ENCODE measurements around the gene SLX1A. TPM values are rescaled to one million over a fixed set of nuclear protein-coding genes. Genes with fewer than 3 reads are reported as not detected.
"Not testable (repeated sequence)": the region's sequence is repeated elsewhere in the genome, so short reads cannot be mapped to it uniquely, and the experiment has no call there.

The SLX1A gene
- total RNA-seq: 25.2 TPM
- long read RNA-seq, transcript SLX1A-201 (6 exons, 1,091 nt): major isoform, 30 of 38 reads
- long read RNA-seq, partial matches to known transcripts: 2 of 38 reads
- long read RNA-seq, other reads (novel, unspliced or antisense): 1 of 38 reads

DNA sequence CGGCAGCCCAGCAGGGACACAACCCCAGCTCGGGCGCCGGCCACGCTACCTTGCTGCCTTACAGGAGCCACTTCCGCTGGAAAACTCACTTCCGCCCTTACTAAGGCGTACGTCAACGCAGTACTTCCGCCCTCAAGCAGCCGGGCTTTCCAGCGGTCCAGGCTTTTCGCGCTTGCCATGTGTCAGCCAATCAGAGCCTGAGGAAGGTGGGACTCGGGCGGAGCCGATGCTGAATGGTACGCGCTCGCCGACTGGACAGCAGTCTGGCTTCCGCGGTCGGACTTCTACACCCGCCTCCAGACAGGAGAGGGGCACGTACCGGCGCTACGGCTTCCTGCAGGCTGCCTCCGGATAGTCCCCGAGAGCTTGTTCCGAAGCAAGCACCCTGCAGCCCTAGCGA lies at the start of gene SLX1A, which contains the start of gene BOLA2B:
Gene SLX1A (plus strand): TSS at position 261 of the 400 bp plus-strand sequence. CDS start 210 bp downstream, outside the sequence.
Gene BOLA2B (minus strand): TSS at position 52 of the 400 bp plus-strand sequence. CDS start 71 bp downstream, outside the sequence.
- not testable (repeated sequence) for DNase-seq (ENCODE audit: low spot score)

DNA sequence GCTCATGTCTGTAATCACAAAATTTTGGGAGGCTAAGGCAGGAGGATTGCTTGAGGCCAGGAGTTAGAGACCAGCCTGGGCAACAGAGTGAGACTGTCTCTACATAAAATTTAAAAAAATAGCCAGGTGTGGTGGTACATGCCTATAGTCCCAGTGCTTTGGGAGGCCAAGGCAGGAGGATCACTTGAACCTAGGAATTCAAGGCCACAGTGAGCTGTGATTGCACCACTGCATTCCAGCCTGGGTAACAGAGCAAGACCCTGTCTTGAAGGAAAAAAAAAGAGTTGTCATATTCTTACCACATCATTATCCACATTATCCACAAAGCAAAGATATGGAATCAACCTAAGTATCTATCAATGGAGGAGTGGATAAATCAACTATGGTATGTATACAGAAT lies 49.7 kb upstream of the SLX1A start:
- DNase-seq (ENCODE audit: low spot score): no peak

DNA sequence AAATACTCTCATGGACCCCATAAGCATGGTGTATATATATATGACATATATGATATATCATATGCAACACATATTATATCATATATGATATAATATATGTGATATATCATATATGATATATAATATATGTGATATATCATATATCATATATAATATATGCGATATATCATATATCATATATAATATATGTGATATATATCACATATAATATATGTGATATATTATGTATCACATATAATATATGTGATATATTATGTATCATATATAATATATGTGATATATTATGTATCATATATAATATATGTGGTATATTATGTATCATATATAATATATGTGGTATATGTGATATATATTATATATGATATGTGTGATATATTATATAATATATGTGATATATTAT lies 48.8 kb upstream of the SLX1A start:
- DNase-seq (ENCODE audit: low spot score): no peak

GRCh38 chr16:30145657-30146056 lies 48.0 kb upstream of the SLX1A start:
- no peak for DNase-seq (ENCODE audit: low spot score)

DNA sequence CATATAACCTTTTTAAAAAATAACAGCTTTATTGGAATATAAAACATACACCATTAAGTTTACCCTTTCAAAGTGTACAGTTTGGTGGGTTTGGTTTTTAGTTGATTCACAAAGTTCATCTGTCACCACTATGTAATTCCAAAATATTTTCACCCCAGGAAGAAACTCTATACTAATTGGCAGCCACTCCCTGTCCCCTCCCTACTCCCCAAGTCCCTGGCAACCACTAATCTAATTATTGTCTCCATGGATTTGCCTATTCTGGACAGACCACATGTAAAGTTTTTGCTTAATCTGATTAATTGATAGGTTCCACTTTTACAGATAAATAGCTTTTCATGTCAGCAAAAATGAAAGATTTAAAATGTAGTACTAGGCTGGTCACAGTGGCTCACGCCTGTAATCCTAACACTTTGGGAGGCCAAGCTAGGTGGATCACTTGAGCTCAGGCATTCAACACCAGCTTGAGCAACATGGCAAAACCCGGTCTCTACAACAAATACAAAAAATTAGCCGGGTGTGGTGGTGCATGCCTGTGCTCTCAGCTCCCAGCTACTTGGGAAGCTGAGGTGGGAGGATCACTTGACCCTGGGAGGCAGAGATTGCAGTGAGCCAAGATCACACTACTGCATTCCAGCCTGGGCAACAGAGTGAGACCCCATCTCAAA lies 45.7 kb upstream of the SLX1A start:
- DNase-seq (ENCODE audit: low spot score): no peak

DNA sequence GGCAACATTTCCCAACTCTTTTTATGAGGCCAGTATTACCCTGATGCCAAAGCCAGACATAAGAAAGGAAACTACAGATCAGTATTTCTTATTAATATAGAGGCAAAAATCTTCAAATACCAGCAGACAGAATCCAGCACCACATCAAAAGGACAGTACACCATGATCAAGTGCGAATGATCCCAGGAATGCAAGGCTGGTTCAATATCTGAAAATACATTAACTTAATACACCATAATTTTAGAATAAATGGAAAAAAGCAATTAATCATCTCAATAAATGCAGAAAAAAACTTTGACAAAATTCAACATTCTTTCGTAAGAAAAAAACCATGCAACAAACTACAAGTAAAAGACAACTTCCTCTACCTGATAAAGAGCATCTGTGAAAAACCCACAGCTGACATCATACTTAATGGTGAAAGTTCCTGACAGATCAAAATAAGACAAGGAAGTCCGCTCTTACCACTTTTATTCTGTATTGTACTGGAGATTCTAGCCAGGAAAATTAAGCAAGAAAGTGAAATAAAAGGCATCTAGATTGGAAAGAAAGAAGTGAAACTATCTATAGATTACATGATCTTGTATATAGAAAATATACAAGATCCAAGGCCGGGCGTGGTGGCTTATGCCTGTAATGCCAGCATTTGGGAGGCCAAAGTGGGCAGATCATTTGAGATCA lies 44.3 kb upstream of the SLX1A start:
- DNase-seq (ENCODE audit: low spot score): no peak

GRCh38 chr16:30151091-30151490 lies 42.6 kb upstream of the SLX1A start:
- DNase-seq (ENCODE audit: low spot score): no peak

- no peak for DNase-seq (ENCODE audit: low spot score)
Observed at GRCh38 chr16:30152517-30152916, 41.2 kb upstream of the SLX1A start.

DNA sequence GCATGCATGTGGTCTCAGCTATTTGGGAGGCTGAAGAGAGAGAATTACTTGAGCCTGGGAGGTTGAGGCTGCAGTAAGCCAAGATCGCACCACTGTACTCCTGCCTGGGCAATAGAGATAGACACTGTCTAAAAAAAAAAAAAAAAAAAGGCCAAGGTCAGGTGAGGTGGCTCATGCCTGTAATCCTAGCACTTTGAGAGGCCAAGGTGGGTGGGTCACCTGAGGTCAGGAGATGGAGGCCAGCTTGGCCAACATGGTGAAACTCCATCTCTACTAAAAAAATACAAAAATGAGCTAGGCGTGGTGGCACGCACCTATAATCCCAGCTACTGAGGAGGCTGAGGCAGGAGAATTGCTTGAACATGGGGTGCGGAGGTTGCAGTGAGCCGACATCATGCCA lies 38.5 kb upstream of the SLX1A start:
- DNase-seq (ENCODE audit: low spot score): no peak

DNA sequence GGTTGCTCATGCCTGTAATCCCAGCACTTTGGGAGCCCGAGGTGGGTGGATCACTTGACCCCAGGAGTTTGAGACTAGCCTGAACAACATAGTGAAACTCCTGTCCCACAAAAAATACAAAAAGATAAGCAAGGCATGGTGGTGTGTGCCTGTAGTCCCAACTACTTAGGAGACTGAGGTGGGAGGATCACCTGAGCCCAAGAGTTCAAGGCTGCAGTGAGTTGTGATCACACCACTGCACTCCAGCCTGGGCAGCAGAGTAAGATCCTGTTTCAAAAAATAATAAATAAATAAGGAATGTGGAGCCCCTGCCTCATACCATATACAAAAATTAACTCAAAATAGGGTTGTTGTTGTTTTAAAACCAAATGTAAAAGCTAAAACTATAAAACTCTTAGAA lies 36.5 kb upstream of the SLX1A start:
- DNase-seq (ENCODE audit: low spot score): no peak

- DNase-seq (ENCODE audit: low spot score): no peak
Observed at GRCh38 chr16:30163538-30163937, 30.1 kb upstream of the SLX1A start.

- DNase-seq (ENCODE audit: low spot score): no peak
Observed at GRCh38 chr16:30166202-30166902, 27.3 kb upstream of the SLX1A start.

DNA sequence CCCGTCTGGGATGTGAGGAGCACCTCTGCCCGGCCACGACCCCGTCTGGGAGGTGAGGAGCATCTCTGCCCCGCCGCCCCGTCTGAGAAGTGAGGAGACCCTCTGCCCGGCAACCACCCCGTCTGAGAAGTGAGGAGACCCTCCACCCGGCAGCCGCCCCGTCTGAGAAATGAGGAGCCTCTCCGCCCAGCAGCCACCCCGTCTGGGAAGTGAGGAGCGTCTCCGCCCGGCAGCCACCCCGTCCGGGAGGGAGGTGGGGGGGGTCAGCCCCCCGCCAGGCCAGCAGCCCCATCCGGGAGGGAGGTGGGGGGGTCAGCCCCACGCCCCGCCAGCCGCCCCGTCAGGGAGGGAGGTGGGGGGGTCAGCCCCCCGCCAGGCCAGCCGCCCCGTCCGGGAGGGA lies 24.9 kb upstream of the SLX1A start:
- not testable (repeated sequence) for DNase-seq (ENCODE audit: low spot score)

GRCh38 chr16:30169416-30169815 lies 24.3 kb upstream of the SLX1A start:
- DNase-seq (ENCODE audit: low spot score): not testable (repeated sequence)

- not testable (repeated sequence) for DNase-seq (ENCODE audit: low spot score)
Observed at GRCh38 chr16:30170145-30170544, 23.5 kb upstream of the SLX1A start.

DNA sequence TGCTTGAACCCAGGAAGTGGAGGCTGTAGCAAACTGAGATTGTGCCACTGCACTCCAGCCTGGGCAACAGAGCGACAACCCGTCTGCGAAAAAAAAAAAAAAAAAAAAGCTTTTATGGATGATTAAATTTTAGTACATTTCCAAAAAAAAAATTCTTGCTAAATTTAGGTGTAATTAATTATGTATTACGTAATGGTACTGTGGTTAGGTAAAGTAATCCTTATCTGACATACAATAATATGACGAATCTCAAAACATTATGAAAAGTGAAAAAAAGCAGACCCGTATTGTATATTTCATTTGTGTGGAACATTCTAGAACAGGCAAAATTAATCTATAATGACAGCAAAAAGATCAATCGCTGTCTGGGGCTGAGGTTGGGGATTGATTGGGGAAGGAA lies 20.6 kb upstream of the SLX1A start:
- DNase-seq (ENCODE audit: low spot score): no peak

GRCh38 chr16:30176876-30177275 lies 16.8 kb upstream of the SLX1A start:
- not testable (repeated sequence) for DNase-seq (ENCODE audit: low spot score)

GRCh38 chr16:30179195-30179594 lies 14.5 kb upstream of the SLX1A start:
- no peak for DNase-seq (ENCODE audit: low spot score)

GRCh38 chr16:30179931-30180330 lies 13.7 kb upstream of the SLX1A start:
- DNase-seq (ENCODE audit: low spot score): no peak

GRCh38 chr16:30180741-30181140 lies 12.9 kb upstream of the SLX1A start:
- DNase-seq (ENCODE audit: low spot score): no peak

GRCh38 chr16:30183233-30184095 lies 10.2 kb upstream of the SLX1A start, which contains the start of gene CORO1A:
Gene CORO1A (plus strand): TSS chr16:30183602. CDS start chr16:30185210, 1,608 bp downstream.
- DNase-seq (ENCODE audit: low spot score): peak; percentile 96

Data from mesenteric fat pad (tissue), 1 donor.